Activated CD8-positive, alpha-beta memory T cell treated with anti-CD3 and anti-CD28 coated beads, Interleukin-2, amount 50 U/mL, for 48 hours (primary cell): ENCODE data around the gene GLIS1.
A peak's percentile ranks its signal among the peaks of the same experiment; 100 is the strongest.

Source experiments
- DNase-seq: peaks from one replicate; pipeline ENCODE4 v3.0.0-alpha.2; 2020

The GLIS1 gene

DNA sequence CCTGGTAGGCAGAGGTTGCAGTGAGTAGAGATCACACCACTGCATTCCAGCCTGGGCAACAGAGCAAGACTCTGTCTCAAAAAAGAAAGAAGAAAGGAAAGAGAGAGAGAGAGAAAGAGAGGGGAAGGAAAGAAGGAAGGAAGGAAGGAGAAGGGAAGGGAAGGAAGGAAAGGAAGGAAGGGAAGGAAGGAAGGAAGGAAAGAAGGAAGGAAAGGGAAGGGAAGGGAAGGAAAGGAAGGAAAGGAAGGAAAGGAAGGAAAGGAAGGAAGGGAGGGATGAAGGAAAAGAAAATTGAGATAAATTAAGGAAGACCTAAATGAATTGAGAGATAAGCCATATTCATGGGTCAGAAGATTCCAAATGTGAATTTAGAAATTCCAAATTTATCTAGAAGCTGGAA lies 92.2 kb downstream of the GLIS1 start:
- DNase-seq: no peak

DNA sequence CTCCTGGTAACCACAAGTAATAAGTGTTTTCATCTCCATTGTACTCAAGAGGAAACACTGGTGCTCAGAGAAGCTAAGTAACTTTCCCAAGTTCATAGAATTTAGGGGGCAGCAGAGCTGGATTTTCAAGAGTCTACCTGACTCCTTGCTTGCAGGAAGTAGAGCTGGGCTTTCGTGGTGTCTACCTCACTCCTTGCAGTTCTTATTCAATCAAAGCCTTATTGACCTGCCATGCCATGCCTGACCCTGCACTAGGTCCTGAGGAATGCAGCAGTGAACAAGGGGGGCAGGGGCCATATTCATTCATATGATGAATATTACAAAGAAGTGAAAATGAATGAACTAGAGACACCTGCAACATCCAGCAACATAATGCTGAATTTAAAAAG lies 93.3 kb downstream of the GLIS1 start:
- no peak for DNase-seq

GRCh38 chr1:53644909-53645689 lies 93.9 kb downstream of the GLIS1 start:
- DNase-seq: no peak

GRCh38 chr1:53644496-53644895 lies 94.5 kb downstream of the GLIS1 start:
- no peak for DNase-seq

- DNase-seq: no peak
Observed at GRCh38 chr1:53643881-53644390, 95.0 kb downstream of the GLIS1 start.

GRCh38 chr1:53643041-53643880 lies 95.7 kb downstream of the GLIS1 start:
- DNase-seq: no peak

- no peak for DNase-seq
Observed at GRCh38 chr1:53642607-53643006, 96.4 kb downstream of the GLIS1 start.

DNA sequence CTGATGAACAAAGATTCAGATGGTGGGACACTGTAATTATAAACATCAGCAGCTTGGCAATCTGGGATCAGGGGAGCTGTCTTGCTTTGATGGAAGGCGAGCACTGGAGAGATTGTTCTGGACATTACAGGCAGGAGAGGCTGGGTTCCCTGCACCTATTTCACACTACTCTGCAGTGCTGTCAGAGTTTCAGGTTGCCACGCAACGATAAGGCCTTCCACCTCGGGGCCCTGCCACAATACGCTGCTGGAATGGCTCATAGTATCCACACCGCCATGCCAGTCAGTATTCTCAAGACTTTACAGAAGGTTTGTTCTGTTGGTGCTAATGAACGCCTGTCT lies 96.8 kb downstream of the GLIS1 start:
- DNase-seq: no peak

GRCh38 chr1:53641481-53642214 lies 97.3 kb downstream of the GLIS1 start:
- no peak for DNase-seq

- DNase-seq: no peak
Observed at GRCh38 chr1:53640701-53641075, 98.3 kb downstream of the GLIS1 start.

- no peak for DNase-seq
Observed at GRCh38 chr1:53639996-53640700, 98.8 kb downstream of the GLIS1 start.

GRCh38 chr1:53639251-53639763 lies 99.7 kb downstream of the GLIS1 start:
- no peak for DNase-seq

GRCh38 chr1:53638360-53639035 lies 100.5 kb downstream of the GLIS1 start:
- DNase-seq: no peak

GRCh38 chr1:53637511-53638359 lies 101.2 kb downstream of the GLIS1 start:
- DNase-seq: peak; percentile 41

- peak; percentile 34 for DNase-seq
Observed at GRCh38 chr1:53636621-53637171, 102.3 kb downstream of the GLIS1 start.

- DNase-seq: peak; percentile 36
Observed at GRCh38 chr1:53634571-53634979, 104.4 kb downstream of the GLIS1 start.

DNA sequence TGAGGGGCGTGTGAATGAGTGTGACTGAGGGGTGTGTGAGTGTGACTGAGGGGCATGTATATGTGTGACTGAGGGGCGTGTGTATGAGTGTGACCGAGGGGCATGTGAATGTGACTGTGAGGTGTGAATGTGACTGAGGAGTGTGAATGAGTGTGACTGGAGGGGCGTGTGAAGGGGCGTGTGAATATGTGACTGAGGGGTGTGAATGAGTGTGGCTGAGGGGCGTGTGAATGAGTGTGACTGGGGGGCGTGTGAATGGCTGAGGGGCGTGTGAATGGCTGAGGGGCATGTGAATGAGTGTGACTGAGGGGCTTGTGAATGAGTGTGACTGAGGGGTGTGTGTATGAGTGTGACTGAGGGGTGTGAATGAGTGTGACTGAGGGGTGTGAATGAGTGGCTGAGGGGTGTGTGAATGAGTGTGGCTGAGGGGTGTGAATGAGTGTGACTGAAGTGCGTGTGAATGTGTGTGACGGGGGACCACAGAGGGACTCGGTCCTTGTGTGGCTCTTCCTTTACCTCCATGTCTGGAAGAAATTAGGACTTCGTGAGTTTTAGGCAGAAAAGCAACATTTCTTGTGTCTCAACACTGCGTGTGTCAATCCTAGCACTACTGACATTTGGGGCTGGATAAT lies 105.8 kb downstream of the GLIS1 start:
- DNase-seq: no peak

GRCh38 chr1:53631622-53632310 lies 107.2 kb downstream of the GLIS1 start:
- DNase-seq: no peak

- no peak for DNase-seq
Observed at GRCh38 chr1:53629101-53629691, 109.8 kb downstream of the GLIS1 start.
